Activated naive CD4-positive, alpha-beta T cell treated with anti-CD3 and anti-CD28 coated beads, Interleukin-2, amount 50 U/mL, for 24 hours (primary cell): Measurements from ENCODE around the gene PXDN.
A peak's percentile ranks its signal among the peaks of the same experiment; 100 is the strongest.
"Not testable (repeated sequence)": the region's sequence is repeated elsewhere in the genome, so short reads cannot be mapped to it uniquely, and the experiment has no call there.

Experiments used
- H3K27ac Mint-ChIP-seq: one replicate; pipeline ENCODE4 v1.8.0; 2021; ENCODE audit warnings: mild to moderate bottlenecking, mixed read lengths
- H3K27me3 Mint-ChIP-seq: one replicate; pipeline ENCODE4 v1.8.0; 2021; ENCODE audit warnings: mixed read lengths
- H3K36me3 Mint-ChIP-seq: one replicate; pipeline ENCODE4 v1.8.0; 2021; ENCODE audit warnings: mixed read lengths
- H3K4me1 Mint-ChIP-seq: one replicate; pipeline ENCODE4 v1.8.0; 2021; ENCODE audit warnings: mixed read lengths
- H3K4me3 Mint-ChIP-seq: one replicate; pipeline ENCODE4 v1.8.0; 2021; ENCODE audit warnings: mild to moderate bottlenecking, mixed read lengths
- H3K9me3 Mint-ChIP-seq: one replicate; pipeline ENCODE4 v1.8.0; 2021; ENCODE audit warnings: mixed read lengths

Gene PXDN

GRCh38 chr2:1741851-1742250, 2.5 kb downstream of the PXDN start:
- no peaks in the 10 kb centered on the region for H3K9me3 Mint-ChIP-seq
- no peaks in the 10 kb centered on the region for H3K36me3 Mint-ChIP-seq
- peaks cover 3% of the 10 kb centered on the region for H3K4me1 Mint-ChIP-seq
- H3K27me3 Mint-ChIP-seq, result peaks cover 26% of the 10 kb centered on the region
- no peak overlapping the region for H3K27ac Mint-ChIP-seq
- no peak overlapping the region for H3K4me3 Mint-ChIP-seq

- H3K36me3 Mint-ChIP-seq, result no peaks in the 10 kb centered on the region
- H3K9me3 Mint-ChIP-seq, result no peaks in the 10 kb centered on the region
- peaks cover 18% of the 10 kb centered on the region for H3K27me3 Mint-ChIP-seq
- no peak overlapping the region for H3K27ac Mint-ChIP-seq
- H3K4me1 Mint-ChIP-seq, result peaks cover 3% of the 10 kb centered on the region
- H3K4me3 Mint-ChIP-seq, result no peak overlapping the region
Measured at GRCh38 chr2:1740716-1741589, 3.4 kb downstream of the PXDN start.

GRCh38 chr2:1739961-1740715, 4.2 kb downstream of the PXDN start:
- H3K27ac Mint-ChIP-seq, result no peak overlapping the region
- H3K4me1 Mint-ChIP-seq, result peaks cover 3% of the 10 kb centered on the region
- no peaks in the 10 kb centered on the region for H3K9me3 Mint-ChIP-seq
- no peak overlapping the region for H3K4me3 Mint-ChIP-seq
- peaks cover 12% of the 10 kb centered on the region for H3K27me3 Mint-ChIP-seq
- H3K36me3 Mint-ChIP-seq, result no peaks in the 10 kb centered on the region

GRCh38 chr2:1739322-1739957, 4.9 kb downstream of the PXDN start:
- Mint-ChIP-seq H3K4me3 (no peak overlapping the region), H3K27me3 (peaks cover 9% of the 10 kb centered on the region), H3K9me3 (no peaks in the 10 kb centered on the region), H3K4me1 (no peaks in the 10 kb centered on the region), H3K27ac (no peak overlapping the region), H3K36me3 (no peaks in the 10 kb centered on the region)

GRCh38 chr2:1738646-1739302, 5.5 kb downstream of the PXDN start:
- Mint-ChIP-seq H3K27ac (no peak overlapping the region), H3K4me3 (no peak overlapping the region), H3K9me3 (no peaks in the 10 kb centered on the region), H3K27me3 (peaks cover 9% of the 10 kb centered on the region), H3K4me1 (no peaks in the 10 kb centered on the region), H3K36me3 (no peaks in the 10 kb centered on the region)

GRCh38 chr2:1738163-1738562, 6.2 kb downstream of the PXDN start:
- Mint-ChIP-seq H3K9me3 (no peaks in the 10 kb centered on the region), H3K27ac (no peak overlapping the region), H3K4me1 (no peaks in the 10 kb centered on the region), H3K4me3 (no peak overlapping the region), H3K36me3 (no peaks in the 10 kb centered on the region), H3K27me3 (peaks cover 9% of the 10 kb centered on the region)

DNA sequence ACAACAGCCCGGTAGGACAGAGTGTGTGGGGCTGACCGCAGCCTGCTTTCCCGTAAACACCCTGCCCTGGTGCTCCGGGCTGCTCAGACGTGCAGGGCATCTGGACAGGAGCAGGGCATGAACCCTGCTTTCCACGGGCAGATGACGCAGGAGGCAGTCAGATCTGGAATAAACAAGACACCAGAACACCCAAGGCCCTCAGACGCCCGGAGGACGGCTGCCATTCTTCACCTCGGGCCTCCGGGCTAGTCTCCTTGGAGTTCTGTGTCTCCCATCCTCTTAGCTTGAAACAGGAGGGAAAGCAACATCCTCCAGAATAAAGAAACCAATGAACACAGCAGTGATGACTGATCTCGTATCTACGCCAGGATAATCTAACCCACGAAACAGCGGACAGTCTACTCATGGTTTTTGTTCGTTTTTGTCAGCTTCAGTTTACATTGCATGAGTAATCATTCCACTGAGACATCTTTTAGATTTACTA, 7.3 kb downstream of the PXDN start:
- no peaks in the 10 kb centered on the region for H3K9me3 Mint-ChIP-seq
- H3K27me3 Mint-ChIP-seq, result peaks cover 3% of the 10 kb centered on the region
- no peak overlapping the region for H3K27ac Mint-ChIP-seq
- H3K4me1 Mint-ChIP-seq, result no peaks in the 10 kb centered on the region
- H3K36me3 Mint-ChIP-seq, result no peaks in the 10 kb centered on the region
- H3K4me3 Mint-ChIP-seq, result no peak overlapping the region

DNA sequence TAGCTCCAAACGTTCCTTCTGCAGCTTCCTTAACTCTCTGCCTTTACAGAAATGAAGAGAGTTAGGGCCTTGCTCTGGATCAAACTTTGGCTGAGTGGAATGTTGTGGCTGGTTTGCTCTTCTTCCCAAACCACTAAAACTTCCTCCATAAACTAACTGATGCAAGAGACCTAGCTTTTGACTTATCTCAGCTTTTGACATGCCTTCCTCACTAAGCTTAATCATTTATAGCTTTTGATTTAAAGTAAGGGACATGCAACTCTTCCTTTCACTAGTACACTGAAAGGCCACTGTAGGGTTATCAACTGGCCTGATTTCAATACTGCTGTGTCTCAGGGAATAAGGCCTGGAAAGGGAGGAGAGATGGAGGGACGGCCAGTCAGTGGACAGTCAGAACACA, 8.3 kb downstream of the PXDN start:
- Mint-ChIP-seq H3K4me1 (no peaks in the 10 kb centered on the region), H3K36me3 (no peaks in the 10 kb centered on the region), H3K27ac (no peak overlapping the region), H3K4me3 (no peak overlapping the region), H3K27me3 (no peaks in the 10 kb centered on the region), H3K9me3 (no peaks in the 10 kb centered on the region)

DNA sequence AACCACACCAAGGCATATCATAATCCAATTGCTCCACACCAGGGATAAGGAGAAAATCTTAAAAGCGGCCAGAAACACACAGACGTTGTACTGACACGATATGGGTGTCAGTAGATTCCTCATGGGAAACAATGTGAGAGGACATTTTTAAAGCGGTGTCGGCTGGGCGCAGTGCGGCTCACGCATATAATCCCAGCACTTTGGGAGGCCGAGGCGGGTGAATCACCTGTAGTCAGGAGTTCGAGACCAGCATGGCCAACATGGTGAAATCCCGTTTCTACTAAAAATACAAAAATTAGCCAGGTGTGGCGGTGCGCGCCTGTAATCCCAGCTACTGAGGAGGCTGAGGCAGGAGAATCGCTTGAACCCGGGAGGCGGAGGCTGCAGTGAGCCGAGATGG, 11.0 kb downstream of the PXDN start:
- H3K9me3 Mint-ChIP-seq, H3K27ac Mint-ChIP-seq, H3K4me1 Mint-ChIP-seq, H3K4me3 Mint-ChIP-seq, H3K36me3 Mint-ChIP-seq, H3K27me3 Mint-ChIP-seq: not testable (repeated sequence)

- H3K27ac Mint-ChIP-seq, result peak overlapping the region; percentile 51
Measured at GRCh38 chr2:1731963-1732768, 12.1 kb downstream of the PXDN start.

DNA sequence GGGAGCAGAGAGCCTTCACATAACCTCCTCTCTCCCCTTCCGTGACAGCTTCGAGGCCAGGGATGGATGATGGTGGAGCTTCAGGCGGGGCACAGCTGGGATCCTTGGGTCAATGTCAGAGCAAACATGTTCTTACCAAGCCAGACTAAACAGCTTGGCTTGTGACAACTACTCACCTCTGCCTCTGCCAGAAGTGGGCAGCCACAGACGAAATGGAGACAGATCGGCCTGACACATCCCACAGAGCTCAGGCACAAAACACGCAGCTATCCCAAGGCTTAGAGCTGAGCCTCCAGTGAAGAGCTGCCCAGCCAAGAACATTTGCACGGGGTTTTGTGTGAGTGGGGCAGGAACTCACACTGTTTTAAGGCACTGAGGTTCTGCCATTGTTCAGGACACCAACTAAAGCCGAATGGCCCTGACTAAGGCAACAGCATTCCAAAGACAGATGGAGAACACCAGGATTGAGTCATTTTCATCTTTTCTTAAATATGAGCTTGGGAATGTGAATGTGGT, 12.8 kb downstream of the PXDN start:
- H3K27ac Mint-ChIP-seq, result no peak overlapping the region
- H3K27me3 Mint-ChIP-seq, result peaks cover 1% of the 10 kb centered on the region
- no peaks in the 10 kb centered on the region for H3K36me3 Mint-ChIP-seq
- no peaks in the 10 kb centered on the region for H3K9me3 Mint-ChIP-seq
- H3K4me1 Mint-ChIP-seq, result no peaks in the 10 kb centered on the region
- H3K4me3 Mint-ChIP-seq, result no peak overlapping the region

More at GRCh38 chr2:1731963-1732768, 12.1 kb downstream of the PXDN start:
- Mint-ChIP-seq H3K4me1 (no peaks in the 10 kb centered on the region), H3K36me3 (no peaks in the 10 kb centered on the region), H3K27me3 (peaks cover 1% of the 10 kb centered on the region), H3K4me3 (no peak overlapping the region), H3K9me3 (no peaks in the 10 kb centered on the region)

DNA sequence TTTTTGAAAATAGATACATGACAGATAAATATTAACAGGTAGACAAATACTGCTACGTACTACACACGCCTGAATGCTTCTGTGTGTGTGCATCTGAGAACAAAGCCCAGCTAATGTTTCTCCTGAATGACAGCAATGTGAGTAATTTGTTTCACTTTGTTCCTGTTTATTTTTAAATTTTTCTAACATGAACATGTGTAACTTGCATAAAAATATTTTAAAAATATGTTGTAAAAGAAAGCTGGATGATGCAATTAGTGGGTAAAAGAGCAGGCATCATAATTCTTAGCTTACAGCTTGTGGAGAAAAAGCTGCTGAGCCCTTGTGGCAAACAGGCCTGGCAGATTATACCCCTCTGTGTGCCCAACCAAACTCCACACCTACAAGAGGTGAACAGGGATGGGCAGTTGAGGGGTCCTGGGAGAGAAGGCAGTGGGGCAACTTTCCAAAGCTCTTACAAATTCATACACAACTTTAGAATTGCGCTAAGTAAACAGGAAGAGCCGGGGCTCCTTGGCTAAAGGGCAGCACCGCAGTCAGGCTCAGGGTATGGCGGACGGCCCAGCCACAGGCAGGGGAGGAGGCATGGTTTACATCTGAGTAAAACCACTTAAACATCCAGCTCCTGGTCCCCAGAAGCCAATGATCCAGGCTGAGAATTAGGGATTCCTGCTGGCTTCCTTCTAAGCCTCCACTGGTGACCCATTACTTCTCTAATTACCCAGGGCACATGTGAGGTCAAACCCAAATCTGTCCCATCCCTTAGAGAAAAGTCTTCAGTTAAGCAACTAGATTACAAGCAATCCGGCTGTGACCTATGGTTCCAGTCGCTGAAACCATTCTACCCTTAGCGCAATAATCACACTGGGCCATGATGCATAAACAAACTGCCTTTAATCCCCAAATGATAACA, 14.0 kb downstream of the PXDN start:
- Mint-ChIP-seq H3K9me3 (no peaks in the 10 kb centered on the region), H3K27ac (no peak overlapping the region), H3K36me3 (no peaks in the 10 kb centered on the region), H3K27me3 (peaks cover 1% of the 10 kb centered on the region), H3K4me1 (no peaks in the 10 kb centered on the region), H3K4me3 (no peak overlapping the region)

GRCh38 chr2:1729242-1729641, 15.1 kb downstream of the PXDN start:
- no peaks in the 10 kb centered on the region for H3K36me3 Mint-ChIP-seq
- H3K27me3 Mint-ChIP-seq, result peaks cover 1% of the 10 kb centered on the region
- H3K9me3 Mint-ChIP-seq, result no peaks in the 10 kb centered on the region

GRCh38 chr2:1728821-1729220, 15.5 kb downstream of the PXDN start:
- Mint-ChIP-seq H3K27ac (no peak overlapping the region), H3K36me3 (no peaks in the 10 kb centered on the region), H3K27me3 (peaks cover 1% of the 10 kb centered on the region), H3K9me3 (no peaks in the 10 kb centered on the region), H3K4me3 (no peak overlapping the region), H3K4me1 (no peaks in the 10 kb centered on the region)

More at GRCh38 chr2:1729242-1729641, 15.1 kb downstream of the PXDN start:
- Mint-ChIP-seq H3K4me3 (no peak overlapping the region), H3K27ac (no peak overlapping the region), H3K4me1 (no peaks in the 10 kb centered on the region)
